ENCODE measurements around the gene ALDH1A1. TPM values are rescaled to one million over a fixed set of nuclear protein-coding genes. Genes with fewer than 3 reads are reported as not detected.
"Not testable (repeated sequence)": the region's sequence is repeated elsewhere in the genome, so short reads cannot be mapped to it uniquely, and the experiment has no call there.

The ALDH1A1 gene
- total RNA-seq, 1 donor from 2014 or later = 0.27 TPM

GRCh38 chr9:72945391-72945790 lies 7.5 kb downstream of the ALDH1A1 start:
- DNase-seq (ENCODE audit: low spot score) = no peak
- peaks cover 70% of the 10 kb centered on the region for H3K27me3 Mint-ChIP-seq (ENCODE audit: low read depth)
- H3K4me1 Mint-ChIP-seq (ENCODE audit: low read depth) = no peaks in the 10 kb centered on the region
- H3K9me3 Mint-ChIP-seq (ENCODE audit: low read depth) = no peaks in the 10 kb centered on the region
- no peaks in the 10 kb centered on the region for H3K36me3 Mint-ChIP-seq (ENCODE audit: low read depth)
- no peak for TF ChIP-seq CTCF (IDR thresholded peaks at IDR 0.05)
- H3K27ac Mint-ChIP-seq (ENCODE audit: unreplicated experiment) = no peak overlapping the region
- H3K4me3 Mint-ChIP-seq (ENCODE audit: unreplicated experiment) = no peak overlapping the region

DNA sequence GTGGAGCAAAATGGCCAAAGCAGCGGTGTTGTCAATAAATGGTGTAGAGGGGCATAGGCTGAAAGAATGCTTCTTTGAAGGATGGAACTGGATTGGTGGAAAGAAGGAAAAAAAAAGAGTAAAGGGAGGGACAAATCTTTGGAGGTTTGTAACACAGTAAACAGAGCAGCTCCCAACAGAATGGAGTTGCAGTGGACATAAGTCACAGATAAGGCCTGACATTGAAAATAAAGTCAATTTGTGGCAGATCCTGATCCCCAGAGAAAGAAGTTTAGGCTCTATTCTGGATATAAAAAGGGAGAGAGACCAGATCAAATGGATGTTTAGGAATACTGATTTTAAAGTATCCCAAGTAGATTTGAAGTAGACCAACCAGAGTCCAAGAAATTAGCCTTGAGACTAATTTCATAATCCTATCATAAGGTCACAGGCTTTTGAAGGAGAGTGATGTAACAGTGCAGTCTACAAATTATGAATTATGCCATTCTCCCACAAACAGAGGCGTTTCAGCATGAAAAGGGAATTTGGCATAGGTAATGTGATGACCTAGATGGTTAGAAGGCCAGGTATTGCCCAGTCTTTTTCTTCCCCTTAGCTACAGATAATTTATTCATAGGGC lies 8.9 kb downstream of the ALDH1A1 start:
- no peak for DNase-seq (ENCODE audit: low spot score)
- H3K27me3 Mint-ChIP-seq (ENCODE audit: low read depth) = peaks cover 58% of the 10 kb centered on the region
- H3K36me3 Mint-ChIP-seq (ENCODE audit: low read depth) = no peaks in the 10 kb centered on the region
- H3K4me1 Mint-ChIP-seq (ENCODE audit: low read depth) = no peaks in the 10 kb centered on the region
- TF ChIP-seq CTCF (IDR thresholded peaks at IDR 0.05) = no peak
- no peak overlapping the region for H3K27ac Mint-ChIP-seq (ENCODE audit: unreplicated experiment)
- no peaks in the 10 kb centered on the region for H3K9me3 Mint-ChIP-seq (ENCODE audit: low read depth)
- no peak overlapping the region for H3K4me3 Mint-ChIP-seq (ENCODE audit: unreplicated experiment)

GRCh38 chr9:72942451-72942850 lies 10.4 kb downstream of the ALDH1A1 start:
- no peak overlapping the region for H3K4me3 Mint-ChIP-seq (ENCODE audit: unreplicated experiment)
- no peaks in the 10 kb centered on the region for H3K9me3 Mint-ChIP-seq (ENCODE audit: low read depth)
- no peaks in the 10 kb centered on the region for H3K4me1 Mint-ChIP-seq (ENCODE audit: low read depth)
- no peak for TF ChIP-seq CTCF (IDR thresholded peaks at IDR 0.05)
- DNase-seq (ENCODE audit: low spot score) = no peak
- no peak overlapping the region for H3K27ac Mint-ChIP-seq (ENCODE audit: unreplicated experiment)
- no peaks in the 10 kb centered on the region for H3K36me3 Mint-ChIP-seq (ENCODE audit: low read depth)
- H3K27me3 Mint-ChIP-seq (ENCODE audit: low read depth) = peaks cover 44% of the 10 kb centered on the region

DNA sequence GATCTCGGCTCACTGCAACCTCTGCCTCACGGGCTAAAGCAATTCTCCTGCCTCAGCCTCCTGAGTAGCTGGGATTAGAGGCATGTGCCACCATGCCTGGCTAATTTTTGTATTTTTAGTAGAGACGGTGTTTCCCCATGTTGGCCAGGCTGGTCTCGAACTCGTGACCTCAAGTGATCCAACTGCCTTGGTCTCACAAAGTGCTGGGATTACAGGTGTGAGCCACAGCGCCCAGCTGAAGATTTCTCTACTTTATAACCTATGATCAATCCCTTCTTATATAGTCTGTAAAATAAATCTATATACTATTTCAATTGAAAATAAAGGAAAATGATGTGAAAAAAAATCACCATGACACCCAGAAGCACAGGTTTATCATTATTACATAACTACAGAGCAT lies 13.3 kb downstream of the ALDH1A1 start:
- H3K27me3 Mint-ChIP-seq (ENCODE audit: low read depth) = peaks cover 24% of the 10 kb centered on the region
- DNase-seq (ENCODE audit: low spot score); H3K27ac Mint-ChIP-seq (ENCODE audit: unreplicated experiment); H3K36me3 Mint-ChIP-seq (ENCODE audit: low read depth); H3K4me1 Mint-ChIP-seq (ENCODE audit: low read depth); H3K9me3 Mint-ChIP-seq (ENCODE audit: low read depth); H3K4me3 Mint-ChIP-seq (ENCODE audit: unreplicated experiment): not testable (repeated sequence)

- Mint-ChIP-seq H3K4me1 (ENCODE audit: low read depth) (no peaks in the 10 kb centered on the region), H3K27me3 (ENCODE audit: low read depth) (peaks cover 15% of the 10 kb centered on the region), H3K27ac (ENCODE audit: unreplicated experiment) (no peak overlapping the region), H3K9me3 (ENCODE audit: low read depth) (no peaks in the 10 kb centered on the region), H3K4me3 (ENCODE audit: unreplicated experiment) (no peak overlapping the region), H3K36me3 (ENCODE audit: low read depth) (no peaks in the 10 kb centered on the region)
- no peak for TF ChIP-seq CTCF (IDR thresholded peaks at IDR 0.05)
- no peak for DNase-seq (ENCODE audit: low spot score)
Observed at GRCh38 chr9:72937545-72937944, 15.3 kb downstream of the ALDH1A1 start.

GRCh38 chr9:72936679-72937078 lies 16.2 kb downstream of the ALDH1A1 start:
- Mint-ChIP-seq H3K9me3 (ENCODE audit: low read depth) (no peaks in the 10 kb centered on the region), H3K27ac (ENCODE audit: unreplicated experiment) (no peak overlapping the region), H3K4me3 (ENCODE audit: unreplicated experiment) (no peak overlapping the region), H3K27me3 (ENCODE audit: low read depth) (peaks cover 11% of the 10 kb centered on the region), H3K4me1 (ENCODE audit: low read depth) (no peaks in the 10 kb centered on the region), H3K36me3 (ENCODE audit: low read depth) (no peaks in the 10 kb centered on the region)
- no peak for TF ChIP-seq CTCF (IDR thresholded peaks at IDR 0.05)
- DNase-seq (ENCODE audit: low spot score) = no peak

All from chondrocyte (in vitro differentiated cells).